ENCODE measurements around the gene DNAH17. TPM values are rescaled to one million over a fixed set of nuclear protein-coding genes. Genes with fewer than 3 reads are reported as not detected.

Gene DNAH17
- total and polyA plus RNA-seq, 2 of the 13 experiments (the other 11 are each of a cell fraction or from before 2014, with no cell fraction given) = 0.86 to 1.6 TPM

- FAIRE-seq = no peak
These were observed 9.2 kb downstream of the DNAH17 start for GRCh38 chr17:78567991-78568390.

GRCh38 chr17:78566947-78567346 lies 10.2 kb downstream of the DNAH17 start:
- intact Hi-C loops (cut with micrococcal nuclease; ENCODE audit: unreplicated experiment) = no loop called here
- FAIRE-seq = no peak
- no TSS peak for BruUV-seq (replicated peaks)

More at GRCh38 chr17:78567991-78568390, 9.2 kb downstream of the DNAH17 start:
- no peak for TF ChIP-seq ZNF235 (CRISPR knock-in tag; IDR thresholded peaks at IDR 0.05; ENCODE audit: borderline replicate concordance)
- no peak for TF ChIP-seq MED13 (CRISPR knock-in tag; IDR thresholded peaks at IDR 0.05)
- TF ChIP-seq RELA (CRISPR knock-in tag; IDR thresholded peaks at IDR 0.05) = no peak
- no peak for TF ChIP-seq NKX3-1 (CRISPR knock-in tag; IDR thresholded peaks at IDR 0.05)
- TF ChIP-seq ZC3H13 (CRISPR knock-in tag; IDR thresholded peaks at IDR 0.05) = no peak
- no peak for TF ChIP-seq ESRRA (CRISPR knock-in tag; IDR thresholded peaks at IDR 0.05; ENCODE audit: low read depth)
- no peak for TF ChIP-seq WIZ (CRISPR knock-in tag; IDR thresholded peaks at IDR 0.05)
- TF ChIP-seq ZNF180 (CRISPR knock-in tag; IDR thresholded peaks at IDR 0.05; ENCODE audit: borderline replicate concordance, low read depth) = no peak
- Histone ChIP-seq H2AFZ (ENCODE audit: low read length) (no peak overlapping the region), H3K79me2 (ENCODE audit: insufficient read depth, low read length) (no peaks in the 10 kb centered on the region), H3K4me1 (ENCODE audit: insufficient read depth, low read length) (peaks cover 28% of the 10 kb centered on the region), H3K36me3 (replicated peaks in 1 of 2; ENCODE audit: control insufficient read depth in 1 of 2, insufficient read depth in 2 of 2, low read length in 2 of 2) (no peaks in the 10 kb centered on the region), H3K27me3 (ENCODE audit: control insufficient read depth in 1 of 2, insufficient read depth in 2 of 2, low read length in 2 of 2) (peaks cover 0 to 12% of the 10 kb centered on the region in 2 experiments; a peak in 1 of 5 replicates), H3K9me3 (ENCODE audit: low read length) (no peaks in the 10 kb centered on the region), H3K9ac (ENCODE audit: insufficient read depth, low read depth, low read length) (no peak overlapping the region), H4K20me1 (ENCODE audit: insufficient read depth, low read length) (no peaks in the 10 kb centered on the region), H3K4me2 (ENCODE audit: low read depth, low read length) (no peak overlapping the region), H3K27ac (ENCODE audit: extremely low read length, insufficient read depth, low read length) (no peak overlapping the region), H3K4me3 (replicated peaks in 1 of 3; ENCODE audit: insufficient read depth in 1 of 3, low read depth in 2 of 3, low read length in 3 of 3) (no peak overlapping the region)
- ATAC-seq = no peak
- DNase-seq (ENCODE audit: low spot score) = no peak
- 81% methylated on average over 11 of the region's 11 CpGs for WGBS (ENCODE audit: low lambda C conversion rate)
- no TSS peak for BruUV-seq (replicated peaks)
- in situ Hi-C loops (cut with HindIII; ENCODE audit: extremely low pct_ligation_motif_present, low pct_unique_long_range_greater_than_20kb) = no loop called here
- intact Hi-C loops (cut with micrococcal nuclease; ENCODE audit: unreplicated experiment) = no loop called here
- CTCF ChIA-PET (ENCODE audit: low intra/inter-chr PET ratio, low total read pairs) = no interaction called here
- POLR2A ChIA-PET = interaction anchor here (1.3 to 1.6 kb wide), 3 partner anchors 10 to 34 kb away, joined by 3 to 8 read pairs (median 4); no protein-coding TSS in a partner anchor

More at GRCh38 chr17:78566947-78567346, 10.2 kb downstream of the DNAH17 start:
- Histone ChIP-seq H3K9me3 (ENCODE audit: low read length) (no peaks in the 10 kb centered on the region), H3K27ac (ENCODE audit: extremely low read length, insufficient read depth, low read length) (no peak overlapping the region), H2AFZ (ENCODE audit: low read length) (no peak overlapping the region), H3K27me3 (ENCODE audit: control insufficient read depth in 1 of 2, insufficient read depth in 2 of 2, low read length in 2 of 2) (peaks cover 0 to 12% of the 10 kb centered on the region in 2 experiments; a peak in 1 of 5 replicates), H4K20me1 (ENCODE audit: insufficient read depth, low read length) (no peaks in the 10 kb centered on the region), H3K9ac (ENCODE audit: insufficient read depth, low read depth, low read length) (no peak overlapping the region), H3K4me3 (replicated peaks in 1 of 3; ENCODE audit: insufficient read depth in 1 of 3, low read depth in 2 of 3, low read length in 3 of 3) (no peak overlapping the region), H3K4me1 (ENCODE audit: insufficient read depth, low read length) (peaks cover 38% of the 10 kb centered on the region), H3K36me3 (replicated peaks in 1 of 2; ENCODE audit: control insufficient read depth in 1 of 2, insufficient read depth in 2 of 2, low read length in 2 of 2) (no peaks in the 10 kb centered on the region), H3K4me2 (ENCODE audit: low read depth, low read length) (no peak overlapping the region), H3K79me2 (ENCODE audit: insufficient read depth, low read length) (no peaks in the 10 kb centered on the region)
- POLR2A ChIA-PET = interaction anchor here (0.5 to 1.5 kb wide), 2 partner anchors 35 to 379 kb away, joined by 3 read pairs; no protein-coding TSS in a partner anchor
- CTCF ChIA-PET (ENCODE audit: low intra/inter-chr PET ratio, low total read pairs) = no interaction called here
- in situ Hi-C loops (cut with HindIII; ENCODE audit: extremely low pct_ligation_motif_present, low pct_unique_long_range_greater_than_20kb) = no loop called here
- DNase-seq (ENCODE audit: low spot score) (no peak), ATAC-seq (no peak)
- 56% methylated on average over 10 of the region's 10 CpGs for whole genome bisulfite sequencing (ENCODE audit: low lambda C conversion rate)
- TF ChIP-seq ZNF850 (CRISPR knock-in tag; conservative IDR thresholded peaks at IDR 0.05) (no peak), DRAP1 (CRISPR knock-in tag; IDR thresholded peaks at IDR 0.05) (no peak)

Data from HepG2 (cell line).